AG04450 (cell line): Measurements from ENCODE around the gene FBXL7. TPM values are rescaled to one million over a fixed set of nuclear protein-coding genes. Genes with fewer than 3 reads are reported as not detected.

ENCODE experiments used
- CTCF ChIA-PET: fragments of 300-600, 350-600 bp; formaldehyde crosslinking; extraction: SDS; loops from one replicate; lab custom pipeline; 2022; ENCODE audit warnings: antibody characterized with exemption, inconsistent platforms; lab: Charles Lee
- POLR2A ChIA-PET: fragments of 350-600 bp; formaldehyde crosslinking; extraction: SDS; loops from one replicate; lab custom pipeline; 2021; ENCODE audit warnings: antibody characterized with exemption, inconsistent platforms; lab: Yijun Ruan, JAX
- DNase-seq: peaks from one replicate; pipeline ENCODE4 v3.0.0-alpha.2; 2011; ENCODE audit warnings: low read depth, low spot score
- H3K27ac ChIP-seq: one replicate; pipeline ENCODE4 v1.5.1; 2012; ENCODE audit warnings: low read depth, low read length, control low read depth
- H3K27me3 ChIP-seq: one replicate; pipeline ENCODE4 v1.6.0; 2012; ENCODE audit warnings: low read length; ENCODE audit not compliant: control insufficient read depth, insufficient read depth
- H3K4me3 ChIP-seq: 2 replicates; pipeline ENCODE4 v1.5.1; 2011; ENCODE audit warnings: mild to moderate bottlenecking, low read depth, low read length, control low read depth
- H3K9me3 ChIP-seq: 2 replicates; pipeline ENCODE4 v1.5.1; 2012; ENCODE audit warnings: low read length; ENCODE audit not compliant: control insufficient read depth, insufficient read depth
- CTCF ChIP-seq: IDR thresholded peaks from 2 replicates; pipeline ENCODE4 v1.5.1; 2011; ENCODE audit warnings: low read depth, low read length, control low read depth, inconsistent platforms
- polyA plus RNA-seq: library from polyadenylated mRNA; depleted of rRNA; stranded (reverse); fragments of >200 nt; gene quantifications from 2 replicates; pipeline ENCODE4 v1.2.3, GENCODE V29; 2011

The FBXL7 gene
- polyA plus RNA-seq, 1 experiment, result 10.4 TPM

DNA sequence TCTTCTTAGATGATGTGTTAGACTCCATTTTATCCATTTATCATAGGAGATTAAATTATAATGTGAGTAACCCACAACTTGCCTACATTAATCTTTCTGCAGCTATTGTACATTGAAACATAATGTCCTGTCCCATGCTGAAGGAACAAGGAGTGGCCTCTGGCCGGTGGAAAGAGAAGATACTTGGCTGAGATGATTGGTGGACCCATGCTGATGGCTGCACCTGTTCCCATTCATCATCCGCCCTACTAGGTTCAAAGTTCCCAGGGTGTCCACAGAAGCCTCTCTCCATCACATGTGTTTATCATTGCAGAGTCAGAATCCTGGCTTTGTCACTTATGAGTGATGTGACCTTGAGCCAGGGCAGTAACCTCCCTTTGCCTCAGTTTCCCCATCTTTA, 24.7 kb downstream of the FBXL7 start:
- CTCF ChIA-PET, result no interaction called here
- H3K27me3 ChIP-seq, result no peaks in the 10 kb centered on the region
- H3K27ac ChIP-seq, result no peak overlapping the region
- no peak for DNase-seq
- no peak overlapping the region for H3K4me3 ChIP-seq
- no peaks in the 10 kb centered on the region for H3K9me3 ChIP-seq
- POLR2A ChIA-PET, result no interaction called here
- no peak for TF ChIP-seq CTCF

DNA sequence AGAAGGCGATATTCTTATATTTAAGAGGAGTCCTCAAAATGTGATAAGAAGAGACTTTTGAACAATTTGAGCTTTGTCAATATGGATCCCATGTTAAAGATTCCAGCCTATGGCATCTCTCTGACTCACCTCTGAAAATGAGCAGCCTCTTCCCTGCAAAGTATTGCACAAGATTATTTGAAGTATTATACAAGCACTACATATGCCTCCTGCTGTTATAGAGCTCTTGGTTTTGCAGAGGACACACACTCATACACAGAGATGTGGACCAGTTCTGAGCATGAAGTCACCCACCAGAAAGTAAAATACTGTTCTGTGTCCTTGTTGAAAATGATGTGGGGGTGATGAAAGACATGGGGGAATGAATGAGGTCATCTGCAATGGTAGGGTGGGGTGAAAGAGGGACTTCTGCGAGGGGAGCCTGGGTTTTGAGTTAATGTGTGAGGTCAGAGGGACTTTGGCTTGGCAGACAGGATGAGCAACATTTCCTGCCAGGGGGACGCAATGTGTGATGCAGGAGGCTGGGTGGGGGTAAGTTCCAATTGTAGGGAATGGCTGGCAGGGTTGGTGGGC, 25.8 kb downstream of the FBXL7 start:
- POLR2A ChIA-PET, result no interaction called here
- DNase-seq, result no peak
- H3K4me3 ChIP-seq, result no peak overlapping the region

DNA sequence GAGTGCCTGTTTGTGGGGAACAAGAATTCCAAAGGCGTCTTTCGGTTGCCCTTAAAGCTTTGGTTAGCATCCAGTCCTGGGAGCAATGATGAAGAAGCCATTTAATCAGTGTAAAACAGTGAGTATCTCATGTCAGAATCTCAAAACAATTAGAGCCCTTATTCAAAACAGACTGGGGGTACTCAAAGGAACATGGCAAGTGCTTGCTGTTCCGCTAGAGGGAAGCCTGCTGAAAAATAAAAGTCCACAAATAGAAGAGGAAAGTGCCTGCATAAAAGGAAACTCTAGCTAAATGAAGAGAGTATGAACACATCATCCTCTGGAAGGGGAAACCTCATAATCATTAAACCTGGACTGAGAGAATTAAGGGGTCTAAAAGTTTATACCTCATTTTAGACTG, 26.4 kb downstream of the FBXL7 start:
- TF ChIP-seq CTCF, result no peak
- Histone ChIP-seq H3K4me3 (no peak overlapping the region), H3K9me3 (no peaks in the 10 kb centered on the region), H3K27ac (no peak overlapping the region), H3K27me3 (no peaks in the 10 kb centered on the region)
- ChIA-PET CTCF (no interaction called here), POLR2A (no interaction called here)
- no peak for DNase-seq

More for the DNA sequence above, 25.8 kb downstream of the FBXL7 start:
- Histone ChIP-seq H3K27ac (no peak overlapping the region), H3K27me3 (no peaks in the 10 kb centered on the region), H3K9me3 (no peaks in the 10 kb centered on the region)
- CTCF ChIA-PET, result no interaction called here
- no peak for TF ChIP-seq CTCF

GRCh38 chr5:15528476-15528875, 28.5 kb downstream of the FBXL7 start:
- no peak overlapping the region for H3K27ac ChIP-seq
- no peaks in the 10 kb centered on the region for H3K9me3 ChIP-seq
- no peak for TF ChIP-seq CTCF
- ChIA-PET CTCF (no interaction called here), POLR2A (no interaction called here)
- DNase-seq, result no peak
- H3K4me3 ChIP-seq, result no peak overlapping the region
- no peaks in the 10 kb centered on the region for H3K27me3 ChIP-seq

DNA sequence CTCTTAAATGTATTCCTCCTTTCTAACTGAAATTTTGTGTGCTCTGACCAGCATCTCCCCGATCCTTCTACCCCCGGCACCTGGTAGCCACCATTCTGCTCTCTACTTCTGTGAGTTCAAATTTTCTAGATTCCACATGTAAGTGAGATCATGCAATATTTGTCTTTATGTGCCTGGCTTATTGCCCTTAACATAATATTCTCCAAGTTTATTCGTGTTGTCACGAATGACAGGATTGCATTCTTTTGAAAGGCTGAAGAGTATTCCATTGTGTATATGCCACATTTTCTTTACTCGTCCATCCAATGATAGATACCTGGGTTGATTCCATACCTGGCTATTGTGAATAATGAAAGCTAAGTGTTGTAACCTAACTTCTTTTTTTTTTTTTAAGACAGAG, 29.0 kb downstream of the FBXL7 start:
- Histone ChIP-seq H3K4me3 (no peak overlapping the region), H3K27me3 (no peaks in the 10 kb centered on the region), H3K27ac (no peak overlapping the region), H3K9me3 (no peaks in the 10 kb centered on the region)
- TF ChIP-seq CTCF, result no peak
- ChIA-PET POLR2A (no interaction called here), CTCF (no interaction called here)
- DNase-seq, result no peak
